DND-41 (cell line): ENCODE data around the gene PCARE.
"Not testable (repeated sequence)": the region's sequence is repeated elsewhere in the genome, so short reads cannot be mapped to it uniquely, and the experiment has no call there.

Experiments used
- ATAC-seq: fragments of 200-7000 bp; cut with Tn5 transposase; 3 replicates; pipeline ENCODE4 v1.9.1; 2021; ENCODE audit warnings: low read depth; ENCODE audit not compliant: insufficient read depth
- DNase-seq: peaks from one replicate; pipeline ENCODE4 v3.0.0-alpha.2; 2020
- H2AFZ ChIP-seq: 2 replicates; pipeline ENCODE4 v1.6.0; 2012; ENCODE audit warnings: low read depth, low read length
- H3K27ac ChIP-seq: 2 replicates; pipeline ENCODE4 v1.5.1; 2012; ENCODE audit warnings: low read length, inconsistent platforms
- H3K27me3 ChIP-seq: fragments of 200-600 bp; sonication (generic); 2 replicates; pipeline ENCODE4 v1.6.0; 2012; ENCODE audit warnings: low read length, mild to moderate bottlenecking, inconsistent platforms; ENCODE audit not compliant: insufficient read depth, poor library complexity
- H3K36me3 ChIP-seq: 2 replicates; pipeline ENCODE4 v1.5.1; 2012; ENCODE audit warnings: low read length, inconsistent platforms; ENCODE audit not compliant: insufficient read depth
- H3K4me1 ChIP-seq: 2 replicates; pipeline ENCODE4 v1.5.1; 2012; ENCODE audit warnings: mild to moderate bottlenecking, low read length; ENCODE audit not compliant: insufficient read depth
- H3K4me2 ChIP-seq: 2 replicates; pipeline ENCODE4 v1.6.0; 2012; ENCODE audit warnings: mild to moderate bottlenecking, moderate library complexity, low read length, inconsistent platforms; ENCODE audit not compliant: insufficient read depth
- H3K4me3 ChIP-seq, 2 experiments: fragments of 200-600 bp in 1 of 2; shearing (Covaris generic) in 1 of 2; 2 replicates each; pipeline ENCODE4 v1.5.1; 2012 to 2016; ENCODE audit warnings: inconsistent platforms in 2 of 2, low read length in 2 of 2, mild to moderate bottlenecking in 2 of 2, low read depth in 1 of 2, moderate library complexity in 1 of 2
- H3K79me2 ChIP-seq: 2 replicates; pipeline ENCODE4 v1.6.0; 2012; ENCODE audit warnings: low read length, inconsistent platforms; ENCODE audit not compliant: insufficient read depth
- H3K9ac ChIP-seq: 2 replicates; pipeline ENCODE4 v1.6.0; 2012; ENCODE audit warnings: low read depth, mild to moderate bottlenecking, inconsistent platforms, low read length, moderate library complexity
- H3K9me3 ChIP-seq: 2 replicates; pipeline ENCODE4 v1.5.1; 2012; ENCODE audit warnings: low read length, moderate library complexity, mild to moderate bottlenecking, inconsistent platforms; ENCODE audit not compliant: insufficient read depth, severe bottlenecking
- H4K20me1 ChIP-seq: 2 replicates; pipeline ENCODE4 v1.6.0; 2012; ENCODE audit warnings: low read length; ENCODE audit not compliant: insufficient read depth
- CTCF ChIP-seq: IDR thresholded peaks from 2 replicates; pipeline ENCODE4 v1.5.1; 2012; ENCODE audit warnings: borderline replicate concordance, low read length, moderate library complexity, mild to moderate bottlenecking; ENCODE audit not compliant: poor library complexity, severe bottlenecking; ENCODE audit errors: extremely low read depth
- EZH2 ChIP-seq: IDR thresholded peaks from 3 replicates; pipeline ENCODE4 v1.6.1; 2012; ENCODE audit warnings: borderline replicate concordance, low read depth, mild to moderate bottlenecking, moderate library complexity, low read length, inconsistent platforms; ENCODE audit not compliant: severe bottlenecking

PCARE gene

DNA sequence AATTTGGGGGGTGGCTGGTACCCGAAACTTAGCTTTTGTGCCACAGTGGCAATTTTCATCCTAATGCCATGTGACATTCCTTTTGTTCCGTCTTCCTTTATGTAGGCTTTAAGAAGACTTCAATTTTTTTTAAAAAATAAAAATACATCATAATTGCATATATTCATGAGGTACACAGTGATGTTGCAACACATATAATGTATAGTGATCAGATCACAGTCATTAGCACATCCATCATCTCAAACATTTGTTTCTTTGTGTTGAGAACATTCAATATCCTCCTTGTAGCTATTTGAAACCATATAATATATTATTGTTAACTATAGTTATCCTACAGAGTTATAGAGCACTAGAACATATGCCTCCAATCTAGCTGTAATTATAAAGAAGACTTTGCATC, 34.9 kb upstream of the PCARE start:
- DNase-seq (no peak), ATAC-seq (no peak)
- TF ChIP-seq CTCF = no peak
- no peak for TF ChIP-seq EZH2
- Histone ChIP-seq H3K9me3 (no peaks in the 10 kb centered on the region), H3K4me3 (no peak overlapping the region), H3K4me1 (no peaks in the 10 kb centered on the region), H4K20me1 (no peaks in the 10 kb centered on the region), H3K4me2 (no peak overlapping the region), H3K27me3 (peaks cover 26% of the 10 kb centered on the region), H3K27ac (no peak overlapping the region), H3K79me2 (no peaks in the 10 kb centered on the region), H2AFZ (no peak overlapping the region), H3K36me3 (no peaks in the 10 kb centered on the region), H3K9ac (no peak overlapping the region)

DNA sequence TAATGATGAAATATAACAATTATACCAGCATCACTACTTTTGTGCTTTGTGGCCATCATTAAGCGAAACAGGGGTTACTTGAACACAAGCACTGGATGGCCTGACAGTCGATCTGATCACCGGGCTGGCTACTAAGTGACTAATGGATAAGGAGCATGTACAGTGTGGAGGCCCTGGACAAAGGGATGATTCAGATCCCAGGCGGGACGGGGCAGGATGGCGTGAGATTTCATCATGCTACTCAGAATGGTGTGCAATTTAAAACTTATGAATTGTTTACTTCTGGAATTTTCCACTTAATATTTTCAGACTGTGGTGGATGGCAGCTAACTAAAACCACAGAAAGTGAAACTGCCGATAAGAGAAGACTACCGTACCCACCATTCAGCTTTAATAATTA, 33.9 kb upstream of the PCARE start:
- TF ChIP-seq EZH2 = no peak
- TF ChIP-seq CTCF = no peak
- Histone ChIP-seq H2AFZ (no peak overlapping the region), H3K27ac (no peak overlapping the region), H4K20me1 (no peaks in the 10 kb centered on the region), H3K4me3 (no peak overlapping the region), H3K9me3 (no peaks in the 10 kb centered on the region), H3K9ac (no peak overlapping the region), H3K36me3 (no peaks in the 10 kb centered on the region), H3K4me2 (no peak overlapping the region), H3K79me2 (no peaks in the 10 kb centered on the region), H3K4me1 (no peaks in the 10 kb centered on the region), H3K27me3 (peaks cover 16% of the 10 kb centered on the region)
- no peak for DNase-seq
- no peak for ATAC-seq

DNA sequence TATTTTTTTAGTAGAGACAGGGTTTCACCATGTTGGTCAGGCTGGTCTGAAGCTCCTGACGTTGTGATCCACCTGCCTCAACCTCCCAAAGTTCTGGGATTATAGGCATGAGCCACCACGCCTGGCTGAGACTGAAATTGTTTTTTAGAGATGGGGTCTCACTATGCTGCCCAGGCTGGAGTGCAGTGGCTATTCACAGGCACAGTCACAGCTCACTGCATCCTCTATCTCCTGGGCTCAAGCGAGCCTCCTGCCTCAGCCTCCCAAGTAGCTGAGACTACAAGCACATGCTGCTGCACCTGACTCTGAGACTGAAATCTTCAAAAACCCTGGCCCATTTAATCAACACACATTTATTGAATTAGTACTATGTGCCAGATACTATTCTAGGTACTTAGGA, 33.2 kb upstream of the PCARE start:
- H3K36me3 ChIP-seq = not testable (repeated sequence)

GRCh38 chr2:29106980-29107388, 32.7 kb upstream of the PCARE start:
- Histone ChIP-seq H3K4me2 (no peak overlapping the region), H3K36me3 (no peaks in the 10 kb centered on the region), H3K27me3 (peaks cover 6% of the 10 kb centered on the region), H3K9me3 (no peaks in the 10 kb centered on the region), H4K20me1 (no peaks in the 10 kb centered on the region), H2AFZ (no peak overlapping the region), H3K4me3 (no peak overlapping the region), H3K27ac (no peak overlapping the region), H3K4me1 (no peaks in the 10 kb centered on the region), H3K9ac (no peak overlapping the region), H3K79me2 (no peaks in the 10 kb centered on the region)
- no peak for TF ChIP-seq CTCF
- no peak for TF ChIP-seq EZH2
- ATAC-seq = no peak
- no peak for DNase-seq

More for the DNA sequence above, 33.2 kb upstream of the PCARE start:
- H4K20me1 ChIP-seq, H3K27ac ChIP-seq, H3K4me1 ChIP-seq, H2AFZ ChIP-seq, H3K27me3 ChIP-seq, H3K9me3 ChIP-seq, ATAC-seq, H3K9ac ChIP-seq, H3K4me2 ChIP-seq, H3K79me2 ChIP-seq, DNase-seq, H3K4me3 ChIP-seq: not testable (repeated sequence)
